Panc1 (cell line): ENCODE measurements around the gene SLC25A43. TPM values are rescaled to one million over a fixed set of nuclear protein-coding genes. Genes with fewer than 3 reads are reported as not detected.

Experiments used
- ATAC-seq: fragments of 200-7000 bp; cut with Tn5 transposase; 2 replicates; pipeline ENCODE4 v1.9.1; 2020; ENCODE audit warnings: mild to moderate bottlenecking, moderate library complexity
- BruUV-seq: library from RNA; stranded (reverse); fragments of 400-500 nt; replicated peaks from 2 replicates; lab custom pipeline; 2021; lab: Mats Ljungman, UMichigan
- CTCF ChIA-PET: fragments of 300-600 bp; sonication (Branson Sonifier 250); formaldehyde crosslinking; loops from one replicate; lab custom pipeline; 2022; ENCODE audit warnings: antibody characterized with exemption; lab: Charles Lee
- POLR2A ChIA-PET: fragments of 300-600 bp; sonication (Branson Sonifier 250); formaldehyde crosslinking; loops from one replicate; lab custom pipeline; 2022; ENCODE audit warnings: antibody characterized with exemption; lab: Charles Lee
- DNase-seq: peaks from one replicate; pipeline ENCODE4 v3.0.0-alpha.2; 2010; ENCODE audit warnings: low read depth, low spot score
- H3K27ac ChIP-seq: 2 replicates; pipeline ENCODE4 v1.5.1; 2011; ENCODE audit warnings: mild to moderate bottlenecking, low read length, inconsistent platforms
- H3K27me3 ChIP-seq: fragments of 200-500 bp; sonication (Bioruptor generic); 2 replicates; pipeline ENCODE4 v1.6.0; 2014; ENCODE audit warnings: low read length, inconsistent platforms; ENCODE audit not compliant: control insufficient read depth, insufficient read depth
- H3K36me3 ChIP-seq: fragments of 200-500 bp; sonication (Bioruptor generic); 2 replicates; pipeline ENCODE4 v1.5.1; 2014; ENCODE audit warnings: inconsistent platforms, mild to moderate bottlenecking, low read length, moderate library complexity; ENCODE audit not compliant: control insufficient read depth, insufficient read depth
- H3K4me1 ChIP-seq: 2 replicates; pipeline ENCODE4 v1.5.1; 2011; ENCODE audit warnings: inconsistent platforms, mild to moderate bottlenecking, low read length, moderate library complexity; ENCODE audit not compliant: control insufficient read depth, insufficient read depth
- H3K4me3 ChIP-seq, 2 experiments: 2 replicates each; pipeline ENCODE4 v1.5.1; 2011 to 2012; ENCODE audit warnings: low read depth in 2 of 2, low read length in 2 of 2, mild to moderate bottlenecking in 2 of 2, inconsistent platforms in 1 of 2, moderate library complexity in 1 of 2
- H3K9me3 ChIP-seq: fragments of 200-500 bp; sonication (Bioruptor generic); 2 replicates; pipeline ENCODE4 v1.5.1; 2014; ENCODE audit warnings: low read depth, mild to moderate bottlenecking, inconsistent platforms, low read length, moderate library complexity; ENCODE audit not compliant: control insufficient read depth, insufficient read depth
- POLR2AphosphoS5 ChIP-seq: IDR thresholded peaks from 2 replicates; pipeline ENCODE4 v1.6.1; 2012; ENCODE audit warnings: mild to moderate bottlenecking, low read depth, low read length, moderate library complexity
- SIN3A ChIP-seq: IDR thresholded peaks from 2 replicates; pipeline ENCODE4 v1.6.1; 2012; ENCODE audit warnings: low read depth, mild to moderate bottlenecking, low read length, moderate library complexity, borderline replicate concordance; ENCODE audit not compliant: insufficient read depth
- TCF7L2 ChIP-seq: IDR thresholded peaks from 2 replicates; pipeline ENCODE4 v1.6.1; 2011; ENCODE audit warnings: mild to moderate bottlenecking, low read depth, low read length, inconsistent platforms
- in situ Hi-C: cut with HindIII; loops from 2 replicates; pipeline ENCODE4 v1.10.0; 2016; ENCODE audit warnings: low sequenced_read_pairs, low pct_unique_long_range_greater_than_20kb
- intact Hi-C: fragments of 100-400 bp; cut with micrococcal nuclease; formaldehyde crosslinking; loops from one replicate; pipeline ENCODE4 v1.10.0; 2022; ENCODE audit not compliant: unreplicated experiment
- total RNA-seq: library from RNA; stranded (reverse); gene quantifications from one replicate; pipeline ENCODE4 v1.2.1, GENCODE V29; 2021; ENCODE audit not compliant: unreplicated experiment
- TF ChIP-seq, protein P1 (sequence below): fragments of 450-650 bp; IDR thresholded peaks from 2 replicates; pipeline ENCODE4 v1.5.1; 2017; ENCODE audit warnings: mild to moderate bottlenecking
- TF ChIP-seq, protein P2 (sequence below), 2 experiments: IDR thresholded peaks; 2 replicates each; pipeline ENCODE4 v1.6.1; 2011 to 2012; ENCODE audit warnings: low read depth in 2 of 2, control low read depth in 1 of 2, low read length in 1 of 2, mild to moderate bottlenecking in 1 of 2, moderate library complexity in 1 of 2; ENCODE audit not compliant: insufficient read depth in 1 of 2

The SLC25A43 gene
- total RNA-seq, 1 experiment from 2014 or later: 35.5 TPM

DNA sequence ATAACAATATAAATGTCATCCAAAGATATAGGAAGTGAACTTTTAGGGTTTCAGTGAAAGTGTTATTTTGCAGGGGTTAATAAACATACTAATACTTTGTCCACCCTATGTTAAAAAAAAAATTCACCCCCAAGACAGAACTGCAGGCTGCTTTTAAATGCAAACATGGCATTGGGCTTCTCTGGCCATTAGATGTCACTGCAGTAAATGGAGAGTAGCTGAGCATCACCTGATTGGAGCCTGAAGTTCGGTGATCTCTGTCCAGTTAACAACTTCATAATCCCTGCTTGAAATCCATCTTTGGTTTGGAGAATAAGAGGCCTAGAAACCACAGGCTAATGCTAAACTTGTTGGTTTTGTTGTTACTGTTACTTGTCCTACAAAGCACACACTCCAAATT, 18.7 kb downstream of the SLC25A43 start:
- TSS peak; percentile 18 for BruUV-seq
- DNase-seq: no peak
- Histone ChIP-seq H3K9me3 (no peaks in the 10 kb centered on the region), H3K27ac (no peak overlapping the region), H3K4me1 (no peaks in the 10 kb centered on the region), H3K27me3 (no peaks in the 10 kb centered on the region), H3K4me3 (no peak overlapping the region), H3K36me3 (no peaks in the 10 kb centered on the region)
- intact Hi-C loops (no loop called here), in situ Hi-C loops (no loop called here)
- TF ChIP-seq SIN3A: no peak
- TF ChIP-seq, protein P1, sequence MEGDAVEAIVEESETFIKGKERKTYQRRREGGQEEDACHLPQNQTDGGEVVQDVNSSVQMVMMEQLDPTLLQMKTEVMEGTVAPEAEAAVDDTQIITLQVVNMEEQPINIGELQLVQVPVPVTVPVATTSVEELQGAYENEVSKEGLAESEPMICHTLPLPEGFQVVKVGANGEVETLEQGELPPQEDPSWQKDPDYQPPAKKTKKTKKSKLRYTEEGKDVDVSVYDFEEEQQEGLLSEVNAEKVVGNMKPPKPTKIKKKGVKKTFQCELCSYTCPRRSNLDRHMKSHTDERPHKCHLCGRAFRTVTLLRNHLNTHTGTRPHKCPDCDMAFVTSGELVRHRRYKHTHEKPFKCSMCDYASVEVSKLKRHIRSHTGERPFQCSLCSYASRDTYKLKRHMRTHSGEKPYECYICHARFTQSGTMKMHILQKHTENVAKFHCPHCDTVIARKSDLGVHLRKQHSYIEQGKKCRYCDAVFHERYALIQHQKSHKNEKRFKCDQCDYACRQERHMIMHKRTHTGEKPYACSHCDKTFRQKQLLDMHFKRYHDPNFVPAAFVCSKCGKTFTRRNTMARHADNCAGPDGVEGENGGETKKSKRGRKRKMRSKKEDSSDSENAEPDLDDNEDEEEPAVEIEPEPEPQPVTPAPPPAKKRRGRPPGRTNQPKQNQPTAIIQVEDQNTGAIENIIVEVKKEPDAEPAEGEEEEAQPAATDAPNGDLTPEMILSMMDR: peak; percentile 22
- ATAC-seq: peak; percentile 80
- ChIA-PET POLR2A (interaction anchor here (0.7 kb wide), 1 partner anchor 9 kb away, joined by 5 read pairs; no protein-coding TSS in a partner anchor), CTCF (interaction anchor here (0.8 kb wide), 1 partner anchor 94 kb away, joined by 3 read pairs; no protein-coding TSS in a partner anchor)

DNA sequence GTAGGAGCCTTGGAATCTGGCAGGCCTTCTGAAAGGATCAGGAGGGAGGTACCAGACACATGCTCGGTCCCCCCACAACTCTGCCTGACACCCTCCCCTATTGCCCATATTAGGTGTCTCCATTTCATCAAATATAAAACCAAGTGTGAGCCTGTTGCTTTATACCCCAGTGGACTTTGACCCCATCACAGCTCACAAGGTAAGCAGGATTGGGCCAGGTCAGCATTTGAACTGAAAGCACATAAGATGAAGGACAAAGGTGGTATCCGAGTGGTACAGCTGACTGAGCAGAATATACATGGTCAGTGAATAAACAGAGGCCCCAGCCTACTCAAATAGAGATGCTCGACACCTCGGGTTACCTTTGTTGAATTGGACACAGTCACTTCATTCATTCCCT, 20.0 kb downstream of the SLC25A43 start:
- no TSS peak for BruUV-seq
- ATAC-seq: no peak
- Histone ChIP-seq H3K27me3 (no peaks in the 10 kb centered on the region), H3K27ac (no peak overlapping the region), H3K9me3 (no peaks in the 10 kb centered on the region), H3K36me3 (no peaks in the 10 kb centered on the region), H3K4me1 (no peaks in the 10 kb centered on the region), H3K4me3 (no peak overlapping the region)
- no peak for TF ChIP-seq SIN3A
- no peak for TF ChIP-seq TCF7L2
- no peak for TF ChIP-seq POLR2AphosphoS5
- TF ChIP-seq, protein P1: no peak
- TF ChIP-seq, protein P2, sequence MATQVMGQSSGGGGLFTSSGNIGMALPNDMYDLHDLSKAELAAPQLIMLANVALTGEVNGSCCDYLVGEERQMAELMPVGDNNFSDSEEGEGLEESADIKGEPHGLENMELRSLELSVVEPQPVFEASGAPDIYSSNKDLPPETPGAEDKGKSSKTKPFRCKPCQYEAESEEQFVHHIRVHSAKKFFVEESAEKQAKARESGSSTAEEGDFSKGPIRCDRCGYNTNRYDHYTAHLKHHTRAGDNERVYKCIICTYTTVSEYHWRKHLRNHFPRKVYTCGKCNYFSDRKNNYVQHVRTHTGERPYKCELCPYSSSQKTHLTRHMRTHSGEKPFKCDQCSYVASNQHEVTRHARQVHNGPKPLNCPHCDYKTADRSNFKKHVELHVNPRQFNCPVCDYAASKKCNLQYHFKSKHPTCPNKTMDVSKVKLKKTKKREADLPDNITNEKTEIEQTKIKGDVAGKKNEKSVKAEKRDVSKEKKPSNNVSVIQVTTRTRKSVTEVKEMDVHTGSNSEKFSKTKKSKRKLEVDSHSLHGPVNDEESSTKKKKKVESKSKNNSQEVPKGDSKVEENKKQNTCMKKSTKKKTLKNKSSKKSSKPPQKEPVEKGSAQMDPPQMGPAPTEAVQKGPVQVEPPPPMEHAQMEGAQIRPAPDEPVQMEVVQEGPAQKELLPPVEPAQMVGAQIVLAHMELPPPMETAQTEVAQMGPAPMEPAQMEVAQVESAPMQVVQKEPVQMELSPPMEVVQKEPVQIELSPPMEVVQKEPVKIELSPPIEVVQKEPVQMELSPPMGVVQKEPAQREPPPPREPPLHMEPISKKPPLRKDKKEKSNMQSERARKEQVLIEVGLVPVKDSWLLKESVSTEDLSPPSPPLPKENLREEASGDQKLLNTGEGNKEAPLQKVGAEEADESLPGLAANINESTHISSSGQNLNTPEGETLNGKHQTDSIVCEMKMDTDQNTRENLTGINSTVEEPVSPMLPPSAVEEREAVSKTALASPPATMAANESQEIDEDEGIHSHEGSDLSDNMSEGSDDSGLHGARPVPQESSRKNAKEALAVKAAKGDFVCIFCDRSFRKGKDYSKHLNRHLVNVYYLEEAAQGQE (IDR thresholded peaks at IDR 0.05; ENCODE audit: insufficient read depth in 1 of 2, low read depth in 2 of 2, low read length in 1 of 2): no peak
- in situ Hi-C loops: no loop called here
- DNase-seq: no peak
- CTCF ChIA-PET: interaction anchor here (0.5 kb wide), 1 partner anchor 20 kb away, joined by 5 read pairs; the partner anchor contains the start of gene SLC25A43
- POLR2A ChIA-PET: no interaction called here
- intact Hi-C loops: no loop called here
